ENCODE data around the gene MLLT3.
A peak's percentile ranks its signal among the peaks of the same experiment; 100 is the strongest.

Gene MLLT3

DNA sequence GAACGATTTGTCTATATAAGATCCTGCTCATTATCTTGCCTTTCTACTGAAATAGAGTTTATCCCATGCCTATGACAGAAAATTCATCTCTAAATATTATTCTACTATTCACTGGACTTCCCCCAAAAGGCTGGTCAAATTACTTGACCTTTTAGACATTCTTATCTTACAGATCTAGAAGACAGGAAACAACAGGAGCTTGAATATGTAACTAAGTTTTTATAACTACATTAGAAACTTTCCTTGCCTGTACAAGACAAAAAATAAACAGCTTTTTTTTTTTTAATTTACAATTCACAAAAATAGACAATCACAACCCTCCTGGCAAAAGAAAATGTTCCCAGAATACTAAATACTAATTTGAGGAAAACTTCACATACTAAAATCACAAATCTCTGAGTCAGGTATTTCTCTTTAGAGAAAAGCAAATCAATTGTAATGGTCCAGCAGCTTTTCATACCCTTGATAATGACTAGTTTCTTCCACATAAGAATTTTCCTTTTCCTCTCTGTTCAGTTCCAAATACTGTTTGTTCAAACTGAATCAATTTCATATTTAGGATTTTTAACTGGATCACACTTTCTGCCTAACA is 68.6 kb downstream of the MLLT3 start:
- no peak for DNase-seq

DNA sequence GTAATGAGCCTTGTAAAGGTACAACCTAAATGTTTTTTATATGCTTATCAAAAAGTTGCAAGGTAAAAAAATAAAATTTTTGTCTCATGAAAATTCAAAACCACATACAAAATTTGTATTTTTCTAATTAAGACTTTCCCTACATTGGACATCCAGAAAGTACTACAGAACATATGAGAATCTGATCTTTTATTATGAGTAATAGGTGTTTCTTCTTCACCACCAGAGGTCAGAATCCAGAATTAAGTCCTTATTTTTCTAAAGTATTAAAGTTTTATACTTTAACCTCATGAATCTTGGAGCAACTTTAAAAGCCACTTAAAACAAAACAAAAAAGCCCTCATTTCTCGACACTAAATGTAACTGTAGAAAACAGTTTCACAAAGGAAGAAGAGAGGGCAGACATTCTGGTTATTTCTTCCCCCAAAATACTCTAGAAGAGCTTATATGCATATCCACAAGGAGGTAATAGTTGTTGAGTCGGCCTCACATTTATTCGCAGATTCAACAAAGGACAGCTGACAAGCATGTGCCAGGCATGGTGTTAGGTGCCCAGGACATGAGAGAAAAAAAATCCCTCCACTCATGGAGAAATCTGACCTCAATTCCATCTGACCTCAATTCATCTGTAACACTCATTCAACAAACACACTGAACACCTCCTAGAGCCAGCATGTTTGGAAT is 69.3 kb downstream of the MLLT3 start:
- DNase-seq: no peak

DNA sequence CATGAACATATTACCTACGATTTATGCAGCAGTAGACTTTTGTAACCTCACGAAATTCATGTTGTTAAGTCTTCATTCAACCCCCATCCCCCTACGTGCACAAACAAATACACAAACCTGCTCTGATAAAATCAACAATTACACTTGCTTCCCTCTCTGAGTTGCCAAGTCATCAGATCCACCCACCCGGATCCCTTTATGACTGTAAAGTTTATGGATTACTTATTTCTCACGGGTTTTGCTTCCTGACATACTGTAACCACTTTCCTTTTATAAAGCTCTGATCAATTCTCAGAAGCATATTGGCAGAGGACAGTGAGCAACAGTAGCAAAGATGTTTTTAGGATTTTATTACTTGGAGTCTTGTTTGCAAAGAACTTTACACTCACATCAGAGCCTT is 70.5 kb downstream of the MLLT3 start:
- DNase-seq: peak; percentile 47

DNA sequence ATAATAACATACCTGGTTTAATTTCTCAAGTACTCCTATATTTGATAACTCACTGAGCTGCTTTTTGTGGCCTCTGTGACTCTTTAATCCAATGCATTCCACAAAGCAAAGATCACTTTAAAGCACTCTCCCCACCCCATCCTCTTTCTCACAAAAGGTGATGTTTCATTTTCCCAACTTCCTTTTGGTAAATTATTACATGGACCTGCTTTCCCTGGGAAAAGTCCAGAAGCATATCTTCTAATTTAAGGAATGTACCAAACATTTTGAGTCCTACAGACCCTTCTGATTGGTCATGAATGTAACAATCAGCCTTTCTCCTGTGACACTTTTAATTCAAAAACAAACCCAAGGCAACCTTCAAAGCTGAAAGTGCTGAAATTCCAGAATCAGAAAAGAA is 71.1 kb downstream of the MLLT3 start:
- DNase-seq: no peak

DNA sequence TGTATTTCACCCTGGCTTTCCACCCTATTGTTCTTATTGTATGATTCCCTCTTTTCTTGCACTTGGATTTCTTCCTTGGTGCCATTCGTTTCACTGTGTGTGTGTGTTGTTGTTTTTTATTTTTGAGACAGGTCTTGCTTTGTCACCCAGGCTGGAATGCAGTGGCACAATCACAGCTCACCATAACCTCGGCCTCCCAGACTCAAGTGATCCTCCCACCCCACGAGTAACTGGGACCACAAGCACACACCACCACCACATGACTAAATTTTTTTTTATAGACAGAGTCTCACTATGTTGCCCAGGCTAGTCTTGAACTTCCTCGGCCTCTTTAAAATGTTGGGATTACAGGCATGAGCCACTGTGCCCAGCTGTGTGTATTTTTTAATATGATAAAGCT is 72.0 kb downstream of the MLLT3 start:
- DNase-seq: no peak

DNA sequence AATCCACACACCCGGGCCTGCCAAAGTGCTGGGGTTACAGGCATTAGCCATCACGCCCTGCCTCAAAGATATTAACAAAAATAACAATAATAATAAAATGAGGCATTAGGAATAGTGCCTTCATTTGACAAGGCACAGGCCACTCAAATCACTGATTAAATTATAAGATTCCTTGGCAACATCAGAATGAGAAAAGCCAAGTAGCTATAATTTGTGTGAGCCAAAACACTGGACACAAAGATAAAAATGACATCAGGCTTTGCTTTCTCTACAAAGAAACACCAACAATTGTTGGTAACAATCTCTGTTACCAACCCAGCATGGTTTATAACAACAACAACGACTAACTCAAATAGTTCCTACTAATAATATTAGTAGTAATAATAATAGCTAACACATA is 73.2 kb downstream of the MLLT3 start:
- no peak for DNase-seq

DNA sequence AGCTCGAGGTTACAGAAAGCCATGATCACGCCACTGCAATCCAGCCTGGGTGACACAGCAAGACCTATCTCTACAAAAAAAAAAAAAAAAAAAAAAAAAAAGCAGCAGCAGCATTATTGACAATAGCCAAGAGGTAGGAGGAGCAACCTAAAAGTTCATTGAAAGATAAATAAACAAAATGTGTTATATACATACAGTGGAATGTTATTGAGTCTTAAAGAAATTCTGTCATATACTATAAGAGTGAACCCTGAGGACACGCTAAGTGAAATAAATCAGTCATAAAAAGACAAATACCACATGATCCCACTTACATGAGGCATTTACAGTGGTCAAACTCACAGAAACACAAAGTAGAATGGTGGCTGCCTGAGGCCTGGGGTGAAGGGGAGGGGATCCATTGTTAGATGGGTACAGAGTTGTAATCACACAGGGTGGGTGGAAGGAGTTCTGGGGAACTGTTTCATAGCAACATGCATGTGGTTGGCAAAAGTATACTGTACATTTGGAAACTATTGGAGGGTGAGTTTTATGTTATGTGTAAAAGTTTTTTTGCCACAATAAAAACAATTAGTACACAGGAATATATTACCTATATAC is 77.2 kb downstream of the MLLT3 start:
- no peak for DNase-seq

DNA sequence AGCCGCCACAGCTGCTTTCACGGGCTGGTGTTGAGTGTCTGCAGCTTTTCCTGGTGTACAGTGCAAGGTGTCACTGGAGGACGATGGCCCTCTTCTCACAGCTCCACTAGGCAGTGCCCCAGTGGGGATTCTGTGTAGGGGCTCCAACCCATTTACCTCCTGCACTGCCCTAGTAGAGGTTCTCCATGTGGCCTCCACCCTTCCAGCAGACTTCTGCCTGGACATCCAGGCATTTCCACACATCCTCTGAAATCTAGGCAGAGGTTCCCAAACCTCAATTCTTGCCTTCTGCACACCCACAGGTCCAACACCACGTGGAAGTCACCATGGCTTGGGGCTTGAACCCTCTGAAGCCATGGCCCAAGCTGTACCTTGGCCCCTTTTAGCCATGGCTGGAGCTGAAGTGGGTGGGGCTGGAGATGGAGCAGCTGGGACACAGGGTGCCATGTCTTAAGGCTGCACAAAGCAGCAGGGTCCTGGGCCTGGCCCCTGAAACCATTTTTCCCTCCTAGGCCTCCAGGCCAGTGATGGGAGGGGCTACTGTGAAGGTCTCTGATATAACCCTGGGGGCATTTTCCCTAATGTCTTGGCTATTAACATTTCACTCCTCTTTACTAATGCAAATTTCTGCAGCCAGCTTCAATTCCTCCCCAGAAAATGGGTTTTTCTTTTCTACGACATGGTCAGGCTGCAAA is 82.0 kb downstream of the MLLT3 start:
- no peak for DNase-seq

DNA sequence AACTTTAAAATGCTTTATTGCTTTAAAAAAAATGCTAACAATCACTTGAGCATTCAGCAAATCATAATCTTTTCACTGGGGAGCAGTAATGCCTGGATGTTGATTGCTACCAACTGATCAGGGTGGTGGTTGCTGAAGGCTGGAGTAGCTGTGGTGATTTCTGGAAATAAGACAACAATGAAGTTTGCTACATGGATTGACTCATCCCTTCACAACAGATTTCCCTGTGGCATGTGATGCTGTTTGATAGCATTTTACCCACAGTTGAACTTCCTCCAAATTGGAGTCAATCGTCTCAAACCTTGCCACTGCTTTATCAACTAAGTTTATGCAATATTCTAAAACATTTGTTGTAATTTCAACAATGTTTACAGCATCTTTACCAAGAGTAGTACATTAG is 83.3 kb downstream of the MLLT3 start:
- no peak for DNase-seq

DNA sequence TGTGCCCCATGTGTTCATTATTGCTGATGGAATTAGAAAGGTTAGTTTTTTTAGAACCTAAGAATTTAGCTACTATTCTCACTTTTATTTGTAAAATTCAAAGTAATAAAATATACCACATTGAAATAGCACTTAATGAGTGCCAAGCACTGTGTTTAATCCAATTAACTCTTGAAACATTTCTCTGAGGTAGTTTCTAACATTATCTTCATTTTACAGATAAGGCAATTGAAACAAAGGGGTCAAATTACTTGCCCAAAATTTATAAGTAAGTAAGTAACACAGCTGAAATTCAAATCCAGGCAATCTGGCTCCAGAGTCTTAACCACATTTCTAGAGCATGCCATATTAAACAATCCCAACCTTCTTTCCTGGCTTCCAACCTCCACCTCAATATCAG is 84.2 kb downstream of the MLLT3 start:
- no peak for DNase-seq

DNA sequence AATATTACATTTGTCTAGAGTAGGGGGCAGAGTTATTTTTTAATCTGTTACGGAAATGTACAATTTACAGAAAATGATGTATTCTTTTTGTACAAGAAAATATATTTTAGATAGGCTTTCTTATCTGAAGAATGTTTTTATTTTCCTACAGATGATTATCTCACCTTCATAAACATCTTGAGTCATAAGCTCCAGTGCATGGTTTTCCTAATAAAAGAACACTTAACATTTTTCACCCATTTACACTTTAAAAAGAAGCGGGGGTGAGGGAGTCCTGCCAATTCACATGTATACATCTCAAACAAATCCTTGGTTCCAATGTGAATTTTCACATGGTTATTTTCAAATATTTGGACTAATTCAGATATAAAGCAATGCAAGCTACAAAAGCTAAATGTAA is 85.0 kb downstream of the MLLT3 start:
- DNase-seq: no peak

DNA sequence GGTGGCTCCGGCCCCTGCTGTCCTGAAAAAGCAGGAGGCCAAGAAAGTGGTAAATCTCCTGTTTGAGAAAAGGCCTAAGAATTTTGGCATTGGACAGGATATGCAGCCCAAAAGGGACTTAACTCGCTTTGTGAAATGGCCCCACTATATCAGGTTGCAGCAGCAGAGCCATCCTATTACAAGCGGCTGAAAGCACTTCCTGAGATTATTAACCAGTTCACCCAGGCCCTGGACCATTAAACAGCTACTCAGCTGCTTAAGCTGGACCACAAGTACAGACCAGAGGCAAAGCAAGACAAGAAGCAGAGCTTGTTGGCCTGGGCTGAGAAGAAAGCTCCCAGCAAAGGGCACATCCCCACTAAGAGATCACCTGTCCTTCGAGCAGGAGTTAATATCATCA is 89.7 kb downstream of the MLLT3 start:
- no peak for DNase-seq

DNA sequence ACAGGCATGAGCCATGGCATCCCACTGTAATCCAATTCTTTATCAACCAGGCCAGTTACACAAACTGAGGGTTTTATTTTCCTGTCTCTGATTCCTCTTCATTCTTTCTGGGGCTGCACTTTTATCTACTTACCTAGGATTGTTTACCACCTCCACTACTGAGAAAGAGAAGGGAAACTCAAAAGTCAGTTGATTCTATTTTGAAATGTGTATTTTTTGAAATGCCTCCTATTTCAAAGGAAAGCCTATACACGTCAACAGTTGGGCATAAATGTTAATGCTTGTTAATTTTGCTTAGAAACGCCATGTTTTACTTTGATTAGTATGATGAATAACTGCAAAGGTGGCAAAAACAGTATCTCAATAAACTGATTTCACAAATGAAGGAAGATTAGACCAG is 92.5 kb downstream of the MLLT3 start:
- DNase-seq: no peak

DNA sequence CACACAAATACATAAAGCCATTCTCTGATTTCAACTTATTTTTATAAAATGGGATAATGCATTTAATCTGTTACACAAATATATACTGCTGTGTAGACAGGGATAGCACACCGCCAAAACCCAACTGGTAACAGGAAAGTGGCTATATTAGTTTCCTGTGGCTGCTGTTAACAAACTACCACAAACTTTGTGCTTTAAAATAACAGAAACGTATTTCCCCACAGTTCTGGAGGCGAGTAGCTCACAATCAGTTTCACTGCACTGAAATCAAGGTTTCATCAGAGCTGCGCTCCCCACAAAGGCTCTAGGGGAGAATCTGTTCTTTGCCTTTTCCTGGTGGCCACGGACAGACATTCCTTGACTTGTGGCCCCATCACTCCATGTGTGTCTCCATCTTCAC is 94.0 kb downstream of the MLLT3 start:
- DNase-seq: no peak

DNA sequence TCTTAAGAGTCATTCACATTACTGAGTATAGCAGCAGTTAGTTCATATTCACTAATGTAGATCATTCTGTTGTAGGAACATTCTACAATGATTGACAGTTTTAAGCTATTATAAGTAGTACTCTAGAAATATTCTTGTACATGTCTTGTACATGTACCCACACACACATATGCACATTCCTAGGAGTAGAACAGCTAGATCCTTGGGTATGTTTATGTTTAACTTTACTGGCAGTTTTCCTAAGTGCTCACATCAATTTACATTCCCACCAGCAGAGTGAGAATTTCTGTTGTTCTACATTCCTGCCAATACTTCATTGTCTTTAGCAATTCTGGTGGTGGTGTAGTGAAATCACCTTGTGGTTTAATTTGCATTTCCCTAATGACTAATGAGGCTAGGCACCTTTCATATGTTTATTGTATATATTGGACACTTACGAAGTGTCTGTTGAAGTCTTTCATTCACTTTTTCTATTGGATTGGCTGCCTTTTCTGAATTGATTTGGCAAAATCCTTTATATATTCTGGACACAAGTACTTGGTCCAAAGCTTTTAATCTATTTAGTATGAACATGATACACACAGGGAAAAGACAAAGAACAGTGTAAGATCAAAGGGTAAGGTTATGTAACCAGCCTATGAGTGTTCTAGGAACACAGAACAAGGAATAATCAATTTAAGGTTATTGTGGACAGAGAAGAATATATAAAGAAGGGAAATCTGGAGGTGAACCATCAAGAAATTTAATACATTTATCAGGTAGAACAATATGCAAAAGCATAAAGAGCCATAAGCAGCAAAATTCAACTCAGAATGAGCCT is 95.6 kb downstream of the MLLT3 start:
- no peak for DNase-seq

DNA sequence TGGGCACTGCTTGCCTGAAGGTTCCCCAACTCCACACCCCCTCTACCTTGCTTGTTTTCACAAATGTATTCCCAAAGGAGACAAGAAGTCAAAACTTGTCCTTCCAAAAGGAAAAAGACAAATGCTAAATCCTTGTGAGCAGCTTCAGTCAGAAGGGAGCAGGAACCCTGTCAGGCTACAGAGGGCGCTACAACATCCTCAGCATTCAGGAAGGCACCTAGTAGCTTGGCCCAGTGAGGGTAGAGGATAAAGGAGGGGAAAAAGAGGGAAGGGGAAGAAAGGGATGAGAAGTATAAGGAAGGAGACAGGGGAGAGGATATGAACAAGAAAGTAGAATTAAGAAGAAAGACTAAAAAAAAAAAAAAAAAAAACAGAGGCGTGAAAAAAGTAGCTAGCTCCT is 97.5 kb downstream of the MLLT3 start:
- no peak for DNase-seq

DNA sequence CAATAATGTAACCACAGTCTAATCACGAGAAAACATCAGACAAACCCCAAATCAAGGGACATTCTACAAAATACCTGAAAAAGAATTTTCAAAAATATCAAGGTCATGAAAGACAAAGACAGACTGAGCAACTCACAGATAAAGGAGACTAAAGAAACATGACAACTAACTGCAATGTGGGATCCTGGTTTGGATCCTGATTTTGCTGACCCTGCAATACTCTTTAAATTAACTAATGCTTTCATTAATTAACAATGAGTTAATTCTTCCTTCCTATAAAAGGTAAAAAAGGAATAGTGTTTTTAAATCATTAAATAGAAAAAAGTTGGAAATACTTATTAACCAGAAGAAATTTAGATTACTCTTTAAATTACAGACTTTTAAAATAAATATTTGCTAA is 103.6 kb downstream of the MLLT3 start:
- no peak for DNase-seq

DNA sequence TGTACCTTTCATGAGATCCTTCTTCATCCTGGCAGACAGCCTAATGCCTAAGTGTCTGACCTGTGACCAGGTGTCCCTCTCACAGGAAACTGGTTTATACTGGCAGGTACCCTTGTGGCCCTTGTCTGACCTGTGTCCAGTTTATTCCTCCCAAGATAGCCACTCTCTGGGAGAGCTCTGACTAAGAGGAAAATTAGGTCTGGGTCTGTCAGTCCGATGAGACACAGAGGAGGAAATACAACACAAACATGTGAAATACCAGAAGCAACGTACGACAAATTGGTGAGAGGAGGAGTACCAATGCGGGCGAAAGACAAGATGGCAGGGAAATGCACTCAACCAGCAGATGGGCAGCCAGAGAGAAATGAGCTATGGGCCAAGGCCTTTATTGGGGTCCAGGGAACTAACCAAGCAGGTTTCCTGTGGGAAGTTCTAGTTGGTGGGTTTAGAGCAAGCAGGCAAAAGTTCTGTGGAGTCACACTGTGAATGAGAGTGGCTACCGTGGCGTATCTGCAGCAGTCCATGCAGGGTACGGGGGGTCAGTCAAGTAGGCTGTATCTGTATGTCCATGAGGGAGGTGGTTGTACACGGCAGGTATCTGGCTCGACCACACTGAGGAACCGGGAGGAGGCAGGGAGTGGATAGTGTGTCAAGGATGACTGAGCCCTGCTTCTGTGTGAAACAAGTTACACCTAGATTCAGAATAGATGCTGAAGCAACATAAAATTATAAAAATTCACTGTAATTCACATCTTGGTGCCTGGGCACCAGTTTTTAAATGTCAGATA is 109.0 kb downstream of the MLLT3 start:
- DNase-seq: no peak

DNA sequence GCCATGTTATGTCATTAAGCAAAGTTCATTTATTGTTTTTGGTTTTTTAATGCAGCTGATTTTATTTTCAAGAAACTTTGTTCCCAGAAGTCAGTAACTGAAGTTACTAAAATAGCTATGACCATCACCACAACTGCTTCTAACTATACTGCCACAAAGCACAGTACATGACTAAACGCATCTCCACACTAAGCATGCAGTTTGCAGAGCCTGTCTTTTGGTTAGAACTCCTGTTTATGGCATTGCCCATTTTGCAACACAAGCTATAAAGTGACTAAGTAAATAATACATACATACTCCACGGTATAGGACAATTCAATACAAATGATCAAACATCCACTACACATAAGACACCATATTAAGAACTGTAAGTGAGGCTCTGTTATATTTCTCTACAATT is 109.7 kb downstream of the MLLT3 start:
- no peak for DNase-seq

DNA sequence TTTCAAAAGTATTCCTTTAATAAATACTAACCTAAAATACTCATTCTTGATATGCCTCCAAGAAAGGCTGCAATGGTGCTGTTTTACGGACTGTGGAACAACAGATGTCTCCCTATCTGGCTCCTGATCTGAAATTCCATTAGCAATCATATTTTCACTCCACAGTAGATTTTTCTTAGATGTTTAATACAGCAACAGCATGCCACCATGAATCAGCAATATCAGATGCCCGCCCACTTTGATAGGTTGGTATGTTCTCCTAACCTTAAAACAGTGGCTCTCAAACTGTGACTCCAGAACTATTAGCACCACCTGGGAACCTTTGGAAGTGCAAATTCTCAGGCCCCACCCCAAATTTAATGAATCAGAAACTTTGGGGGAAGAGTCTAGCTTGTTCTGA is 110.2 kb downstream of the MLLT3 start:
- no peak for DNase-seq

DNA sequence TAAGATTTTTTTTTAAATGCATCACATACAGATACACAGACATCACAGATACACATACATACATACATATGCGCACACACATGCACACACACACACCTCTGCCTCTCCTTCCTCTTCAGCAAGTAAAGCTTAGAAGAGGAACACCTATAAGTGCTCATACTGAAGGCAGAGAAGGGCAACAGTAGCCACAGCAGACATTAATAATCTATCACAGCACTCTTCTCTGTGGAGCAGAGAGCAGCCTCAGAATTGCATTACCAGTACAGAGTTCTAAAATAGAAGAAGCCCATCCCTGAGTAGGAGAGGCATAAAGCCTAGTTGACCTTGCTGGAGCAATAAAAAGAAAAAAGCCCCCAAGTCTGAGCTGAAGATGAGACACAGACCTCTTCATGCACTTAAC is 110.6 kb downstream of the MLLT3 start:
- no peak for DNase-seq

DNA sequence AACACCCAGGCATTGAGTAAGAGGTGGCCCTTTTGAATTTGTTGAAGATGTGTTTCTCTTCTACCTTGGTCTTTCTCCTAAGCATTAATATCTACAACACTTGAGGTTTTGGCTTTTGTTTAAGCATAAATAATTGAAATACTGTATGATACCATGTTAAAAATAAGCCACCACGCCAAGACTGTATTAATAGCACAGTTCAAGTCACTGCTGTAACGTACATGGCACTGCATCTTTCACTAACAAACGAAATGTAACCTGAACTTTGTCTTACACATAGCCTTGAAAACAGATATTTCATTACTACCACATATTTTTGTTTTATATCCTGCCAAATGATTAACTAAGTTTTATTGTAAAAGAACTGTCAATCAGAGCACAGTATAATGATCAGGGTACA is 112.8 kb downstream of the MLLT3 start:
- no peak for DNase-seq

DNA sequence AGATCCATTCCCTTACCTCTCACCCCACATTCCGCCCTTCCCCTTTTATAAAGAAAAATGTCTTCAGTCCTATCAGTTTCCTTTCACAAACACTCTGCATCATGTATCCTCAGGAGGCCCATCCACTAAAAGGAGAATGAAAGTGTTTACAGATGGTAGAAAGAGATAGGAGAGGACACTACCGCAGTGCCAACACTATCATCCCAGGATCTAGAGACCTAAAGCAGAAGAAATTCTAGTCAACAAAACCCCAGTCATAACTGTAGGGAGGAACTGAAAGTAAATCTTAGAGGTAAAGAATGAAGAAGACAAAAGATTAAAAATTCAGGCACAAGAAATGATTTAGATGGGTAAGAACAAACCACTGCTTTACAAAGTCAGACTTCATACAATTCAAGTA is 114.1 kb downstream of the MLLT3 start:
- DNase-seq: no peak
